HepG2 (cell line): Measurements from ENCODE around the gene LITAFD. TPM values are rescaled to one million over a fixed set of nuclear protein-coding genes. Genes with fewer than 3 reads are reported as not detected.
A peak's percentile ranks its signal among the peaks of the same experiment; 100 is the strongest.

Source experiments
- CC2D1A ChIP-seq: sonication (generic); formaldehyde crosslinking; IDR thresholded peaks from 2 replicates; pipeline ENCODE4 v1.8.1; 2023; ENCODE audit warnings: mild to moderate bottlenecking, missing genetic modification reagents
- E2F5 ChIP-seq: sonication (generic); formaldehyde crosslinking; conservative IDR thresholded peaks from 2 replicates; pipeline ENCODE4 v1.4.0; 2020; ENCODE audit warnings: missing genetic modification reagents
- FOXO1 ChIP-seq: sonication (generic); formaldehyde crosslinking; IDR thresholded peaks from 2 replicates; pipeline ENCODE4 v1.4.0; 2020; ENCODE audit warnings: missing genetic modification reagents
- HDAC2 ChIP-seq: sonication (generic); formaldehyde crosslinking; IDR thresholded peaks from 2 replicates; pipeline ENCODE4 v1.4.0; 2020; ENCODE audit warnings: missing genetic modification reagents
- KDM3A ChIP-seq: IDR thresholded peaks from 2 replicates; pipeline ENCODE4 v1.6.1; 2018; ENCODE audit warnings: low read depth, missing compliant biosample characterization
- MED13 ChIP-seq: sonication (generic); formaldehyde crosslinking; IDR thresholded peaks from 2 replicates; pipeline ENCODE4 v1.5.0; 2020; ENCODE audit warnings: missing genetic modification reagents
- PAWR ChIP-seq: sonication (generic); formaldehyde crosslinking; IDR thresholded peaks from 2 replicates; pipeline ENCODE4 v1.4.0; 2020; ENCODE audit warnings: missing genetic modification reagents, mild to moderate bottlenecking, borderline replicate concordance
- PHF21A ChIP-seq: sonication (generic); formaldehyde crosslinking; IDR thresholded peaks from 2 replicates; pipeline ENCODE4 v1.5.0; 2020; ENCODE audit warnings: mild to moderate bottlenecking, missing genetic modification reagents
- RARA ChIP-seq: IDR thresholded peaks from 2 replicates; pipeline ENCODE4 v1.6.1; 2016; ENCODE audit warnings: missing genetic modification reagents, missing compliant biosample characterization
- SALL2 ChIP-seq: sonication (generic); formaldehyde crosslinking; IDR thresholded peaks from 2 replicates; pipeline ENCODE4 v1.8.1; 2023; ENCODE audit warnings: mild to moderate bottlenecking, missing genetic modification reagents, inconsistent platforms
- SMAD3 ChIP-seq: sonication (generic); formaldehyde crosslinking; IDR thresholded peaks from 2 replicates; pipeline ENCODE4 v1.4.0; 2020; ENCODE audit warnings: missing genetic modification reagents
- TAF1 ChIP-seq: sonication (generic); formaldehyde crosslinking; IDR thresholded peaks from 2 replicates; pipeline ENCODE4 v1.4.0; 2020; ENCODE audit warnings: missing genetic modification reagents
- ZC3H4 ChIP-seq: sonication (generic); formaldehyde crosslinking; IDR thresholded peaks from 2 replicates; pipeline ENCODE4 v1.4.0; 2020; ENCODE audit warnings: missing genetic modification reagents, borderline replicate concordance
- ZNF232 ChIP-seq: sonication (generic); formaldehyde crosslinking; IDR thresholded peaks from 2 replicates; pipeline ENCODE4 v1.4.0; 2020; ENCODE audit warnings: missing genetic modification reagents, borderline replicate concordance
- ZNF607 ChIP-seq: sonication (generic); formaldehyde crosslinking; IDR thresholded peaks from 2 replicates; pipeline ENCODE4 v1.5.1; 2020; ENCODE audit warnings: missing genetic modification reagents, mild to moderate bottlenecking, borderline replicate concordance
- ZNF644 ChIP-seq: IDR thresholded peaks from 2 replicates; pipeline ENCODE4 v1.6.1; 2016; ENCODE audit warnings: low read depth
- ZNF775 ChIP-seq: sonication (generic); formaldehyde crosslinking; IDR thresholded peaks from 2 replicates; pipeline ENCODE4 v1.4.0; 2020; ENCODE audit warnings: missing genetic modification reagents, mild to moderate bottlenecking, moderate library complexity, borderline replicate concordance
- polyA plus RNA-seq, 8 experiments: library from polyadenylated mRNA; depleted of rRNA in 3 of 8; stranded (reverse) in 7 of 8; unstranded in 1 of 8; fragments of >200 nt; fragmentation: Illumina TruSeq in 4 of 8; extraction: Trizol in 4 of 8; gene quantifications; 2 replicates each; pipeline versions ENCODE4 v1.2.1 to v1.2.3, GENCODE V29; 2011 to 2016; ENCODE audit warnings: low read depth in 4 of 8, missing spikeins in 1 of 8, mixed read lengths in 1 of 8; ENCODE audit not compliant: insufficient read depth in 1 of 8
- total RNA-seq, 5 experiments: library from RNA; depleted of rRNA; stranded (reverse); fragments of >200 nt; fragmentation: Illumina TruSeq; extraction: Trizol; gene quantifications; 2 replicates each; pipeline ENCODE4 v1.2.3, GENCODE V29; 2016; ENCODE audit warnings: low read depth in 1 of 5
- TF ChIP-seq, protein P1 (sequence below): sonication (generic); formaldehyde crosslinking; IDR thresholded peaks from 2 replicates; pipeline ENCODE4 v1.4.0; 2020; ENCODE audit warnings: missing genetic modification reagents
- TF ChIP-seq, protein P2 (sequence below): sonication (generic); formaldehyde crosslinking; IDR thresholded peaks from 2 replicates; pipeline ENCODE4 v1.4.0; 2020; ENCODE audit warnings: missing genetic modification reagents
- TF ChIP-seq, protein P3 (sequence below): IDR thresholded peaks from 2 replicates; pipeline ENCODE4 v1.6.1; 2016; ENCODE audit warnings: low read depth, borderline replicate concordance
- TF ChIP-seq, protein P4 (sequence below): sonication (generic); formaldehyde crosslinking; IDR thresholded peaks from 2 replicates; pipeline ENCODE4 v1.4.0; 2020; ENCODE audit warnings: missing genetic modification reagents, borderline replicate concordance

Gene LITAFD
- total and polyA plus RNA-seq, 2 of the 13 experiments (the other 11 are each of a cell fraction or from before 2014, with no cell fraction given), result not detected

DNA sequence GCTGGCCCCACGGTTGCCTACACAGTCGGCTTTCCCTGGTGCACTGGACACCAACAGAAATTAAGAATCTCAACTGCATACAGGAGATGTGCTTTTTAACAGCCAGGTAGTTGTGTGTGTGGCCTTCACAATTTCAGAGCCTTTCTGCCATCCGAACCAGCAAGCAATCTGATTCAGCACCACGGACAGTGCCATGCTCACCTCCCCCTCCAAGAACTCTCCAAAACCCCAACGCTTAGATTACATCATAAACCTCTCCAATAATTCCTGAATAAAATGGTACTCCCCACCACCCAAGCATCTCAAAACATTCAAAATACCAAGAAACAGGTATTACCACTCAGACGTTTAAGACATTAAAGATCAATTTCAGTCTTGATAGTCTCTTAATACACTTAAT is 49.7 kb downstream of the LITAFD start (continued):
- TF ChIP-seq, protein P1, sequence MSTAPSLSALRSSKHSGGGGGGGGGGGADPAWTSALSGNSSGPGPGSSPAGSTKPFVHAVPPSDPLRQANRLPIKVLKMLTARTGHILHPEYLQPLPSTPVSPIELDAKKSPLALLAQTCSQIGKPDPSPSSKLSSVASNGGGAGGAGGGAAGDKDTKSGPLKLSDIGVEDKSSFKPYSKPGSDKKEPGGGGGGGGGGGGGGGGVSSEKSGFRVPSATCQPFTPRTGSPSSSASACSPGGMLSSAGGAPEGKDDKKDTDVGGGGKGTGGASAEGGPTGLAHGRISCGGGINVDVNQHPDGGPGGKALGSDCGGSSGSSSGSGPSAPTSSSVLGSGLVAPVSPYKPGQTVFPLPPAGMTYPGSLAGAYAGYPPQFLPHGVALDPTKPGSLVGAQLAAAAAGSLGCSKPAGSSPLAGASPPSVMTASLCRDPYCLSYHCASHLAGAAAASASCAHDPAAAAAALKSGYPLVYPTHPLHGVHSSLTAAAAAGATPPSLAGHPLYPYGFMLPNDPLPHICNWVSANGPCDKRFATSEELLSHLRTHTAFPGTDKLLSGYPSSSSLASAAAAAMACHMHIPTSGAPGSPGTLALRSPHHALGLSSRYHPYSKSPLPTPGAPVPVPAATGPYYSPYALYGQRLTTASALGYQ (CRISPR knock-in tag), result no peak
- TF ChIP-seq ZNF644 (CRISPR knock-in tag) (peak; percentile 67; the same call in 1 of the 2 replicates), PHF21A (no peak), SALL2 (0 out of 2 replicates have a peak, but pooled peaks have one; percentile 47), CC2D1A (CRISPR knock-in tag) (0 out of 2 replicates have a peak, but pooled peaks have one; percentile 64), E2F5 (peak; percentile 52; the same call in 1 of the 2 replicates), TAF1 (CRISPR knock-in tag) (0 out of 2 replicates have a peak, but pooled peaks have one; percentile 25), ZNF775 (CRISPR knock-in tag) (0 out of 2 replicates have a peak, but pooled peaks have one; percentile 24), MED13 (peak; percentile 46; the same call in 1 of the 2 replicates), HDAC2 (CRISPR knock-in tag) (peak; percentile 63; the same call in 1 of the 2 replicates), ZNF607 (peak; percentile 53; the same call in 1 of the 2 replicates), FOXO1 (CRISPR knock-in tag) (peak; percentile 46; the same call in 1 of the 2 replicates), RARA (peak; percentile 68; the same call in 1 of the 2 replicates), PAWR (CRISPR knock-in tag) (no peak), ZC3H4 (CRISPR knock-in tag) (peak; percentile 67; the same call in 1 of the 2 replicates), KDM3A (CRISPR knock-in tag) (0 out of 2 replicates have a peak, but pooled peaks have one; percentile 38), SMAD3 (peak; percentile 60; the same call in 1 of the 2 replicates), ZNF232 (CRISPR knock-in tag) (peak; percentile 92; the same call in 1 of the 2 replicates)
- TF ChIP-seq, protein P2, sequence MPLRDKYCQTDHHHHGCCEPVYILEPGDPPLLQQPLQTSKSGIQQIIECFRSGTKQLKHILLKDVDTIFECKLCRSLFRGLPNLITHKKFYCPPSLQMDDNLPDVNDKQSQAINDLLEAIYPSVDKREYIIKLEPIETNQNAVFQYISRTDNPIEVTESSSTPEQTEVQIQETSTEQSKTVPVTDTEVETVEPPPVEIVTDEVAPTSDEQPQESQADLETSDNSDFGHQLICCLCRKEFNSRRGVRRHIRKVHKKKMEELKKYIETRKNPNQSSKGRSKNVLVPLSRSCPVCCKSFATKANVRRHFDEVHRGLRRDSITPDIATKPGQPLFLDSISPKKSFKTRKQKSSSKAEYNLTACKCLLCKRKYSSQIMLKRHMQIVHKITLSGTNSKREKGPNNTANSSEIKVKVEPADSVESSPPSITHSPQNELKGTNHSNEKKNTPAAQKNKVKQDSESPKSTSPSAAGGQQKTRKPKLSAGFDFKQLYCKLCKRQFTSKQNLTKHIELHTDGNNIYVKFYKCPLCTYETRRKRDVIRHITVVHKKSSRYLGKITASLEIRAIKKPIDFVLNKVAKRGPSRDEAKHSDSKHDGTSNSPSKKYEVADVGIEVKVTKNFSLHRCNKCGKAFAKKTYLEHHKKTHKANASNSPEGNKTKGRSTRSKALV (CRISPR knock-in tag), result 0 out of 2 replicates have a peak, but pooled peaks have one; percentile 24
- TF ChIP-seq, protein P3, sequence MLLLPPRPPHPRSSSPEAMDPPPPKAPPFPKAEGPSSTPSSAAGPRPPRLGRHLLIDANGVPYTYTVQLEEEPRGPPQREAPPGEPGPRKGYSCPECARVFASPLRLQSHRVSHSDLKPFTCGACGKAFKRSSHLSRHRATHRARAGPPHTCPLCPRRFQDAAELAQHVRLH (CRISPR knock-in tag), result peak; percentile 88; the same call in 1 of the 2 replicates
- TF ChIP-seq, protein P4, sequence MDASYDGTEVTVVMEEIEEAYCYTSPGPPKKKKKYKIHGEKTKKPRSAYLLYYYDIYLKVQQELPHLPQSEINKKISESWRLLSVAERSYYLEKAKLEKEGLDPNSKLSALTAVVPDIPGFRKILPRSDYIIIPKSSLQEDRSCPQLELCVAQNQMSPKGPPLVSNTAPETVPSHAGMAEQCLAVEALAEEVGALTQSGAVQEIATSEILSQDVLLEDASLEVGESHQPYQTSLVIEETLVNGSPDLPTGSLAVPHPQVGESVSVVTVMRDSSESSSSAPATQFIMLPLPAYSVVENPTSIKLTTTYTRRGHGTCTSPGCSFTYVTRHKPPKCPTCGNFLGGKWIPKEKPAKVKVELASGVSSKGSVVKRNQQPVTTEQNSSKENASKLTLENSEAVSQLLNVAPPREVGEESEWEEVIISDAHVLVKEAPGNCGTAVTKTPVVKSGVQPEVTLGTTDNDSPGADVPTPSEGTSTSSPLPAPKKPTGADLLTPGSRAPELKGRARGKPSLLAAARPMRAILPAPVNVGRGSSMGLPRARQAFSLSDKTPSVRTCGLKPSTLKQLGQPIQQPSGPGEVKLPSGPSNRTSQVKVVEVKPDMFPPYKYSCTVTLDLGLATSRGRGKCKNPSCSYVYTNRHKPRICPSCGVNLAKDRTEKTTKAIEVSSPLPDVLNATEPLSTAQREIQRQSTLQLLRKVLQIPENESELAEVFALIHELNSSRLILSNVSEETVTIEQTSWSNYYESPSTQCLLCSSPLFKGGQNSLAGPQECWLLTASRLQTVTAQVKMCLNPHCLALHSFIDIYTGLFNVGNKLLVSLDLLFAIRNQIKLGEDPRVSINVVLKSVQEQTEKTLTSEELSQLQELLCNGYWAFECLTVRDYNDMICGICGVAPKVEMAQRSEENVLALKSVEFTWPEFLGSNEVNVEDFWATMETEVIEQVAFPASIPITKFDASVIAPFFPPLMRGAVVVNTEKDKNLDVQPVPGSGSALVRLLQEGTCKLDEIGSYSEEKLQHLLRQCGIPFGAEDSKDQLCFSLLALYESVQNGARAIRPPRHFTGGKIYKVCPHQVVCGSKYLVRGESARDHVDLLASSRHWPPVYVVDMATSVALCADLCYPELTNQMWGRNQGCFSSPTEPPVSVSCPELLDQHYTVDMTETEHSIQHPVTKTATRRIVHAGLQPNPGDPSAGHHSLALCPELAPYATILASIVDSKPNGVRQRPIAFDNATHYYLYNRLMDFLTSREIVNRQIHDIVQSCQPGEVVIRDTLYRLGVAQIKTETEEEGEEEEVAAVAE (CRISPR knock-in tag), result peak; percentile 82; the same call in 1 of the 2 replicates
